ENCODE measurements around the gene ATP11A.
A peak's percentile ranks its signal among the peaks of the same experiment; 100 is the strongest.

The ATP11A gene

DNA sequence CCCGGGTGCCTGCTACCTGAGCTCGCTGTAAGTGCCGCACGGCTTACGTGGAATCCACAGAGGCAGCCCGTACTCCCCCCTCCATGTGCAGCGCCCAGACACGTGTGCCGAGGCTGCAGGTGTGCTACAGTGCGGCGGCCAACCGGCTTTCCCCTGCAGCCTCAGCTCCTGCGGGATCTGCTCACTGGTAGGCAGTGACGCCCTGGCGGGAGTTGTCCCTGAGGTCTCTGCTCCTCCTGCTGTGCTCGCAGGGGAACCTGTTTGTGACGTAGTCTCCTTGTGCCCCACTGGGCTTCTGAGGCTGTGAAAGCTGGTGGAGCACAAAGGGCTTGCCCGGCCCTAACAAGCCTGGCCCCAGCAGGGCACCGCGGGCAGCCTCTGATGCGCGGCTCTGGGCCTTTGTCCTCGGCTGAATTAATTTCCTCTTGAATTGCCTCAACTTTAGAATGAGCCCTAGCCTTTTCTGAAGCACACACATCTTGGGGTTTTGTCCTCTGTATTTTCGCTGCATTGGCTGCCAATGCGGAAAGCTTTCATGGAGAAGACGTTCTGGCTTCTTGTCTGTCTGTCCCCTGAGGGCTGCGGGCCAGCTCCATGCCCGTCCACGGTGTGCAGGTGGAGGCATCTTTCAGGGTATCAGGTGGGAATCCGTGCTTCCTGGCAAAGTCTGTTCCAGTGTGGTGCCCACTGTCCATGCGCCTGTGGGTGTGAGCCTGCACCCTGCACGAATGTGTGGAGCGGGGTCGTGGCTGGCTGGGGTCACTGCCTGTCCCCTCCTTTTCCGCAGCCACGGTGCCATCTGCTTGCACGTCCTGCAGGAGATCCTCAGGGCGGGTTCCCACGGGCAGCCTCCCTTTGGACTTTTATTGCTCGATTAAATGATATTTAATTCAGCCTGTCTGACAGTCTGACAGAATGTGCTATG lies 201.9 kb downstream of the ATP11A start:
- DNase-seq (ENCODE audit: low spot score): peak; percentile 34

DNA sequence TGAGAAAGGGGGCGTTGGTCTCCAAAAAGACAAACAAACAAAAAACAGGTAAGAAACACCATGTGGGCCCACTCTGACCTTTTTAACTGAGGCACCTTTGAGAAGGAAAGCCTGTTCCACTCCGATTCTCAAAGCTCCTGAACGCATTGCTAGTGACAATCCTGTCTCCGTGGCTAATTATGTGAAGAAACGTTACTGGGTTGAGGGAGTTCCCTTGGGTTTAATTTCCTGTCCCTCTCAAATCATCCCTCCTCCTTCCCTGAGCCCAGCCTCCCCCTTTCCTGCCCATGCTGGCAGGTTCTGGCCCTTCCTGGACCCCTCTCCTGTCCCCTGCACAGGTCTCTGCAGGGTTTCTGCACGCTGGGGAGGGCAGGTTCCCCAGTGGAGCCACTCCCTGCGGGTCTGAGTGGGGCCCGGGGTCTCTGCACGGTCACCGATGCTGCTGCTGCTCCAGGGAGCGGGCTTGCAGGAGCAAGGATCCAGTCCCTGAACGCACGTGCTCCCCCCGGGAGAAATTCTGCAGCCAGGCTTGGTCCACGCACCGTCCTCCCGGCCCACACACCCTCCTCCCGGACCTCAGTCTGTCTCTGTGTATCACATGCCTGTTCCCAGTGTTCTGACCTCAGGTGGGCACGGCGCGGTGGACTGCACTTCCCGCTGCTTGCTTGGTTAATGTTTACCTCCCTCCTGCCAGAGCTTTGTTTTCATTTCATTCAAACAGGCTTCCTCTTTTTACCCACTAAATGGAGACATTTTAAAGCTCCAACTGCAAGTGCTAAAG lies 202.8 kb downstream of the ATP11A start:
- DNase-seq (ENCODE audit: low spot score): no peak

DNA sequence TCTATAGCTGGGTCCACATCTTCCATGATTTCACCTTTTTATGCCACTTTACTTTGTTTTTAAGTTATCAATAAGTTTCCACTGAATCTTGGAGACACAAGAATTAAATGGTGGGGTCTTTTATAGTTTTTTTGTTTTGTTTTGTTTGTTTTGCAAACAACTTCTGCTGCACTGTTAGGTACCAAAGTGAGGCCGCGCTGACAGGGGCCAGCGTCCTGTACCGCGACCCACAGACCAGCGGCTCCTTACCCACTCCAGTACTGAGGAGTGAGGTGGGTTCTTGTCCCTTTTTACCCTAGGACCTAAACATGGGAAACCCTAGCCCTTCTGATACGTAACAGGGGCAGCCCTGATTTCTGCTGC lies 203.3 kb downstream of the ATP11A start:
- DNase-seq (ENCODE audit: low spot score): no peak

DNA sequence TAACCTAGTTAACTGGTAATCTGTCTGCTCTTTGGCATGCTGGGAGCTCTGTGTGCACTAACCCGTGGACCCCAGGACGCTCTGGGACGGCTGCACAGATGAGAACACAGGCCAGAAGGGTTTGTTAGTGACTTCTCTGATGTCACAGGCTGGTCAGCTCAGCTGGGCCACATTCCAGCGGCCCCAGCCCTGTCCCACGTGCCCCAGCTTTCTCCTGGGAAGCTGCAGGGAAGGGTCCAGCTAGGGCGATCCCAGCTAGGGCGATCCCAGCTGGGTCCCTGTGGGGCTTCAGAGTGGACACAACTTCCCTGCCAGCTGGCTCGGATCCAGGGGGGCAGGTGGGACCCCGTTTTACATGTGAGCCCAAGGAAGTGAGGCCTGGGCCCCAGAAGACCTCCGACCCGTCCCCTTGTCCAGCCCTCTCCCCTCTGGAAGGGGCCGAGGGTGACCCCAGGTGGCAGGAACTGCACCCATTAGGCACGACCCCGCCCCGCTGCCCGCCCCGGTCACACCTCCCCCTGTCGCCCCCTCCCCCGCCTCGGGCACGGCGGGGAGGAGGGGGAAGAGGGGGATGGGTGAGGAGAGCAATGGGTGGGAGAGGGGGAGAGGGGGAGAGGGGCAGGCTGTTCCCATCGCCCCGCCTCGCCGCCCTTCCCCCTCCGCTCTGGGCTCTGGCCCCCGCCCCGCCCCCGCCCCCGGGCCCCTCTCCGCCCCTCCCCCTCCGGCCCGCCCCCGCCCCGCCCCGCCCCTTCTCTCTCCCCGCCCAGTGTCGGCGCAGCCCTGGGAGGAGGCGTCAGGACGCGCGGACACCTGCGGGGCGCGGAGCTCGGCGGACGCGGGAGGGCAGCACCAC lies 204.0 kb downstream of the ATP11A start:
- DNase-seq (ENCODE audit: low spot score): peak; percentile 57

DNA sequence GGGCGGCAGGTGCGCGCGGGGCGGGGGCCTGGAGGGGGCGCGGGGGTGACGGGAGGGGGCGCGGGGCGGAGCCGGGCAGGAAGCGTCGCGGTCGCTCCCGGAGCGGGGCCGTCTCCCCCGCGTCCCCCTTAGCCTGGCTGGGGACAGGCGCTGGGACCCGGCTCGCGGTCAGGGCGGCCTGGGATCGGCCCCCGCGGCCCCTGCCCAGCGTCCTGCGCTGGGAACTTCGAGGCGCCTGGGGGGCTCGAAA lies 204.5 kb downstream of the ATP11A start:
- DNase-seq (ENCODE audit: low spot score): no peak

DNA sequence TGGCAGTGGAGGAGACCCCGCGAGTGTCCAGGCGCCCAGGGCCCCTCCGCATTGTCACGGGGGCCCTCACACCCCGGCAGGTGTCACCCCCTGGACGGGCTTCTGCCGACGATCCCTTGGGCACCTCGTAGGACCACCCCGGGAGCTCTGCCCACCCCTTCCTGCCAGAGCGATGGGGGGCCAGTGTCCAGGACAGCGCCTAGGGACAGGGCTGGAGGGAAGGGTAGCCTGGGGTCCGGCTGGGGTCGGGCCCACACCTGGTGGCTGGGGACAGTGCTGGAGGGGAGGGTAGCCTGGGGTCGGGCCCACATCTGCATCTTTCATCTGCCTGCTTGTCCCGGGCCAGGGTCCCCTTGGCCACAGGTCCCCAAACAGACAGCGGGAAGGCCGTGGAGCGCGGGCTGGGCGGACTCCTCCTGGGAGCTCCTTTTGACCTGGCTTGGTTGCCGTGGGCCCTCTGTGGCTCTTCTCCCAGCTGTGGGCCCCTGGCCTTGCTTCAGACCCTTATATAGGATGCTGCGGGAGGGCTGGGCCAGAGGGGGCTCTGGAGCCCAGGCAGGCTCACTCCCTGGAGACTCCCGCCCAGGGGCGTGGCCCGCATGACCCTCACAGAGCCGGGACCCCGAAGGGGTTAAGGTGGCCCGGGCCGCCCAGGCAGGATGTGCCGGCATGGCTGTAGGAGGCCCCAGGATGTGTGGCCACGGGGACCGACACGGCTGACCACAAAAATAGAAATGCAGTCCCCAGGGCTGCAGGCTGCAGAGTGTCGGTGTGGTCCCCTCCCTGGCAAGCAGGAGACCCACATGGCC lies 205.0 kb downstream of the ATP11A start:
- DNase-seq (ENCODE audit: low spot score): no peak

DNA sequence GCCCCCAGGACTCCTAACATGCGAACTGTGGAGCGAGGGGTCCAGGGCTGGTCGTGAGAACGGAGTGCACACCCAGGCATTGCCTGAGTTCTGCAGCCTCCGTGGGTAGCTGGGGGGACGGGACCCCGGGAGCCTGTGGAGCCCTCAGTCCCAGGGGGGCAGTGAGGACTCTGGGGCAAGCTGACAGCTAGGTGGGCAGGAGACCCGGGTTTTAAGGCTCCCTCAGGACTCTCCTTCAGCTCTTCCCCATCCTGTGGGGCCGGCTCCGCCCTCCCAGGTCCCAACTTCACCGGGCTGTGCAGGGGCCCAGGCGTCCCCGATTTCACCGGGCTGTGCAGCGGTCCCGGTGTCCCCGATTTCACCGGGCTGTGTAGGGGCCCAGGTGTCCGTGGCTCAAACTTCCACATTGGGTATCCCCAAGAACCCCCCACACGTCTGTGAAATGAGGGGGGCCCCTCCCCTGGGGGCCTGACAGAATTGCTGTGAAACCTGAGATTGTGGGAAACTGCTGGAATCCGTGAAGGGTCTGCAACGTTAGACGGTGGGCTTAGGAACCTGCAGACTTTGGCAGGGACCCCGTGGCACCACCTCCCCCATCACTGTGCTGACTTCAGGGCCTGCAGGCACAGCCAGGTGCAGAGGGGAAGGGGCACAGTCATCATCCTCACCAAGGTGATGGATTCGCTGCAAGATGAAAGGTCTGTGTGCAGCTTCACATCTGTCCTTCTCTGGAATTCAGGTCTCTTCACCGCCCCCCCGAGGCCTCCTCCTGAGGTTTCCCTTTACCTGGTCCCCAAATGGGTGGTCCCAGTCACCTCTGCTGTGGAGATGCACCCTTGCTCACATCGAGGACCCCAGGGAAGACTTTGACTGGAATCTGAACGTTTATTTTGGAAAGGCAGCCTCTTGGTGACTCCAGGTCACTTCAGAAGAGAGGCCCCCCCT lies 206.0 kb downstream of the ATP11A start:
- DNase-seq (ENCODE audit: low spot score): no peak

DNA sequence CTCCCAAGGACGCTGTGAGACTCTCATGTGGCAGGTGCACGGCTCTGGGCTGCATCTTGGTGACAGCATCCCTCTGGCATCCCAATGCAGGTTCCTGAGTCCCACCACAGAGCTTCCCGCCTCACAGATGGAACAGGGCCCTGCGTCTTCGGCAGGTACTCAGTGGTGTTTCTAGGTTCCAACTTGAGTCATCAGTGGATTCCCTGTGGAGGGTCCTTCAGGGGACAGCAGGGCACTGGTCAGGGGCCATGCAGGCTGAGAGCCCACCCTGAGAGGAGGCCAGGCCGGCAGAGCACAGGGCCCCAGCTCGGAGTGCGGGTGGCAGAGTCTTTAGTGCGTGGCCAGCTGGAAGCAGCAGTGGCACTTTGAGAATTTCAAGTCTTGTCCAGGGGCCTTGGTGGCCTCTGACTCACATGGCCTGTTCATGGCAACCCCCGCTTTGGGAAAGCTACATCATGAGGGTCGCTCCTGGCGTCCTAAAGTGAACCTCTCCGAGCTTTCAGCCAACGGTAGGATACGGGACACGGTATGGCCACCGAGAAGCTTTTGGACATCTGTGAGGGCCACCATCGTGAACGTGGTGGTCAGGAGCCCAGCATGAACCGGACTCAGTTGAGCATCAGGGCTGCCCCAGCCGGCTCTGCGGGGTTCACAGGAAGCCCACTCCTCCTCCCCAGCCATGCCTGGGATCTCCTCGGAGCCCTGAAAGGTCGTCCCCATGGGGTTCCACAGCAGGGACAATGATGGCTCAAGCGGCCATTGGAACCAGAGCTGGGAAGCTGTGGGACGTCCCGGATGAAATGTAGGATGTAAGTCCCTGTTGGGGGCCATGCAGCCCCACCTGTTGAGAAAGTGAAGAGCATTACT lies 207.1 kb downstream of the ATP11A start:
- DNase-seq (ENCODE audit: low spot score): no peak

DNA sequence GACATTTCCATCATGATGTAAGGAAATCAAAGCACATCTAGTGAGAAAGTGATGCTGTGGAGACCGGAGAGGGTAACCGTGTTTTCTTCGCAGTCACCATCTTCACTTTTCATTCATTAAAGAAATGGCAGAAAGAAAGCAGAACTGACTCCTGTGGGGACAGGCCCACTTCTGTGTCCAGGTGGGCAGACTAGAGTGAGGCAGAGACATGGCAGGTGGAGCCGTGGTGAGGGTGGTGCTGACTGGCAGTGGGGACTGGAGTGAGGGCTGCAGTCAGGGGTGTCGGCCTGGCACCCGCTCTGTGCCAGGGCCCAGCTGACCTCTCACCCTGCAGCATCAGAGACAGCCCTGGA lies 207.7 kb downstream of the ATP11A start:
- DNase-seq (ENCODE audit: low spot score): no peak

DNA sequence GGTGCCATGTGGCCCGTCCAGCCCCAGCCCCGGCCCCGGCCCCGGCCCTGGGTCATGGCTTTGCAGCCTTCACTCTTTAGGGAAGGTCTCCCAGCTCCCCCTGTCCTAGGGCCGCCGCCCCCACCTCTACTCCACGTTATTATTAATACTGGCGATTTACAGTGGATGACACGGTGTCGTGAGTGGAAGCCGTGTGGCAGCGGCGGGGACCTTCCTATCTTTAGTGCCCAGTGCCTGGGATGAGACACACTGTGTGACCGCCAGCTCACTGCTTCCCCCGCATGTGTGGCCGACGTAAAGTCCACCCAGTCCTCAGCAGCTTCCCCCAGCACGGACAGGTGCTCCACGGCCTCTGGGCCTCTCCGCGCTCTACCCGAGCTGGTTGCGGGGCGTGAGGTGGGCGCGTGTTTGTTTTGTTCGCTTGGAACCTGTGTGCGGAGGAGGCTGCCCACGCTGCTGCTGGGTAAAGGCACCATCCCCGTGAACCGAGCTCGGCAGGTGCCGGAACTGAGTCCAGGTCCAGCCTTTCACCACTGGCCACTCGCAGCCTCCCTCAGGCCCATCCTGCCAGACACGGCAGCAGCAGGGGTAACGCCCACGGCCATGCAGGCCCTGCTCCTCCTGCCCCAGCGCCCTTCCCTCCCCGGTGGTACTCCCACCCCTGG lies 208.2 kb downstream of the ATP11A start:
- no peak for DNase-seq (ENCODE audit: low spot score)

DNA sequence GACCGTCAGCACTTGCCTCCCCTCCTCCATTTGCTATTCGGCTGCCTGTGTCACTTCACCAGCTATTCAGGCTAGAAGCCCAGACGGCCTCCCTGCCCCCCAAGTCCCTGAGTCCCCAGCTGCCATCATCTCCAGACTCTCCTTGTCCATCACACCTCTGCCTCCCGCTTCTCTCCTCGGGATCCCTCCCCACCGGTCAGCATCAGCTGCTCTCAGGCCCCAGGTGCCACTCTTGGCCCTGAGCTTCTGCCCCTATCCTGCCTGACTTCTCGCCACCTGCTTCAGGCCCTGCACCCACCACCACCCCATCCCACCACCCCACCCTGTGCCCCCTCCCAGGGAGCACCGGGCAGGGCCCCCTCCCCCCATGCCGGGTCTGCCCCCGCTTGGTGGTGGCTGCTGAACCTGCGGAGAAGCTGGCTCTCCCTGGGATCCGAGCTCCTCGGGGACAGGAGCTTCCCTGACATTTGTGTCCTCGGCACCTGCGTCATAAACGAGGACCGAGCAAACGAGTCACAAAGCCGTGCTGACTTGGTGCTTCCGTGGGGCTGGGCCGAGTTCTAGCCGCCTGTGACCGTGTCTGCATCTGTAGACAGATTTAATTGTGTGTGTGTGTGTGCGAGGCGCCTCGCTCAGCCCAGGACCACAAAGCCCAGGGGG lies 208.9 kb downstream of the ATP11A start:
- no peak for DNase-seq (ENCODE audit: low spot score)

DNA sequence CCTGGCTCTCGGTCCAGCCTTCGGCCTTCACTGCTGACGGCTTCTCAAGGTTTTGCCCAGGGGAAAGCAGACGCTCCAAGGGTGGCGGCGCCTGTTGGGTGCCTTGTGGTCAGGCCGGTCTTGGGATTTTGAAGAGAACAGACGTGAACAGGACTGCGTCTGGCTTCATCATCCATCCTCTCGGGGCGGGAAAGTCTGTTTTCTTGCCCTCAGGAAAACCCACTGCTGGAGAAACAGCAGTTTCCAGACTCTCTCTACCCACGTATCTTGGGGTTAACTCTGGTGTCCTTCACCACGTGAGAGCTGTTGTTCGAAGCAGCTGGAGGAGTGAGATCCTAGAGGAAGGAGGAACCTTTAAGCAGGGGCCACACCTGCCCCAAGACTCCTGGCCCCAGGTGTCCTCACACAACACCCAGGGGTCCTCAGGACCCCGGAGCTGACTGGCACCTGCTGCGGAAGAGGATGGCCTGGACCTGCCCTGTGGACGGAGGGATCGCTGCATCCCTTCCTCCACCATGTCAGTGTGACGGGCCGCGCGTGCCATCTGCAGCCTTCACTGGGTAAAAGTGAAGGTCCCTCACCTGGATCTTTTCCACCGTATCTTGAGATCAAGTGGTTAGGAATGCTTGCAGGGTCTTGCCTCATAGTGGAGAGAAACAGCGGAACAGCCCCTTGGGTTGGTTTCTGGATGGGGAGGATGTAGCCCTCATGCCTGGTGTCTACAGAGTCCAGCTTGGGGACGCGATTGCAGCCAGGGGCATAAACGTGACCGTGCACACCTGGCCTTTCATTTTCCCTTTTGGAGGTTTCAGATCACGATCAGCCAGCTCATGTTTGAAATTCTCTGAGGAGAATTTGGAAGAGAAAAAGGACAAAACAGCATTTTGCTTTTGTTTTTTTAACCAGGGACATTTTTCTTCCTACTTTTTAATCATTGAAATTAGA lies 209.7 kb downstream of the ATP11A start:
- DNase-seq (ENCODE audit: low spot score): no peak

DNA sequence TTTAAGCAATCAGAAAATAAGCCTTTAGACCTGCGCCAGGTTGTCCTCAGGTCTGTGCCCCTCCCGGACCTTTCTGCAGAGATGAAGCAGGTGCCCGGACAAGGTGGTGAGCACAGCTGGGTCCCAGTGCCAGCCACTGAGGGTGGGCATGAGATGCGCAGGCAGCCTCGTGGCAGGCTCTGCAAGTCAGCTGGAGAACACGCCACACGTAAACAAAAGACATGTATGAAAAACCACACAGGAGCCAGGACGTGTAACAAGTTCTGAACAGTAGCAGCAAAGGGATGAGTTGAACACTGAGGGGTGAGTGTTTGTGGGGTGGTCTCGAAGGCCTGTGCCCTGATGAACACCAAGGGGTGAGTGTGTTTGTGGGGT lies 210.4 kb downstream of the ATP11A start:
- no peak for DNase-seq (ENCODE audit: low spot score)

DNA sequence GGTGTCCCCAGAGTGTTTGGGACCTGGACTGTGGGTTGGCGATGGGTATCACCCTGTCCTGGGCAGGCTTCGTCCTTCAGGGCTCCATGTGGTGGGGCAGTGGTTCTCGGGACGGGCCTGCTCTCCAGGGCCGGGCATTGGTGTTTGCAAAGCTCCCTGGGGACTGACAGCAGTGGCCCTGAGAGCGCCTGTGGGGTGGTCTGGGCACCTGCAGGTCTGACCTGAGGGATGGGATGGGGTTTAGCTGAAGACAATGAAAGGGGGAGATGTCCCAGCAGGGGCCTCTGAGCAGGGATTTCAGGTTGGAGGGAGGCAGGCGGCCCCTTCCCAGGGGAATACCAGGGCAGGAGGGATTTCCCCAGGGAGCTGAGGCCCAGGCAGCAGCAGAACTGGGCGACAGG lies 210.9 kb downstream of the ATP11A start:
- no peak for DNase-seq (ENCODE audit: low spot score)

DNA sequence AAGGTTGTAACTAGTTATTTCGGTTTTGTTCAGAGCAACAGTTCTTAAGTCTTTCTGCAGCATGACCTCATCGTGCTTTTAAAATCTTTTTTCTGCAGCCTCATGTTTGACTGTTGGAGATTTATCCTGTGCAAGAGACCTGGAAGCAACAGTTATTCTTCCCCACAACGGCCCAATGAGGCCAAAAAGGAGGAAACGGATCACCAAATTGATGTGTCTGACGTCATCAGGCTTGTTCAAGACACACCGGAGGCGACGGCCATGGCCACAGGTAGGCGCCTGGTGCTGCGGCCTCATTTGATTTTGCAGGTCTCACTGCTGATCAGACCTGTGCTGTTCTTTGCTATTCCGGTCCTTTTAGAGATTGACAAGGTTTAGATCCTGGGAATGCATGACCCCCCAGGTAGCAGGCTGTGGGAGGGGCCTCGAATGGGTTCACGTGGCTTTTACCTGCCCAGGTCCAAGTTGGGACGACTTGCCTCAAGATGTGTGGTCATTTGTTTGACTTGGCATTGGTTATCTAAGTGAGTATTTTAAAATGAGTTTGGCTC lies 212.3 kb downstream of the ATP11A start:
- DNase-seq (ENCODE audit: low spot score): no peak

DNA sequence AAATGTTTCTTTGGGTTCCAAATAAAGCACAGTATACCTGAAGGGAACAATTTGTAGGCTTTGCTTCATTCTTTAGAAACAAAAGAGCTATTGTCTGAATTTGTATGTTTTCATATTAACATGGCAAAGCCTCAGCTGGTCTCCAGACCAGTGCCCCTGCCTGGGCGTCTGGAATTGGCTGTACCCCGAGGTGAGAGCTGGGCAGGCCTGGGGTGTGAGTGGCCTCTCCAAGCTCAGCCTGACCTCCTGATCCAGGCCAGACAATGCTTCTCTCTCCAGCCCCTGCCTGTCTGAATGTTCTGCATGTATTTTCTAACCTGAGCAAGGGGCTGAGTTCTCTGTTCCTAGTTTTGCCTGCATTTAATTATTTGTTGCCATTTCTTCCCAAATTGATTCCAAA lies 212.8 kb downstream of the ATP11A start:
- DNase-seq (ENCODE audit: low spot score): no peak

DNA sequence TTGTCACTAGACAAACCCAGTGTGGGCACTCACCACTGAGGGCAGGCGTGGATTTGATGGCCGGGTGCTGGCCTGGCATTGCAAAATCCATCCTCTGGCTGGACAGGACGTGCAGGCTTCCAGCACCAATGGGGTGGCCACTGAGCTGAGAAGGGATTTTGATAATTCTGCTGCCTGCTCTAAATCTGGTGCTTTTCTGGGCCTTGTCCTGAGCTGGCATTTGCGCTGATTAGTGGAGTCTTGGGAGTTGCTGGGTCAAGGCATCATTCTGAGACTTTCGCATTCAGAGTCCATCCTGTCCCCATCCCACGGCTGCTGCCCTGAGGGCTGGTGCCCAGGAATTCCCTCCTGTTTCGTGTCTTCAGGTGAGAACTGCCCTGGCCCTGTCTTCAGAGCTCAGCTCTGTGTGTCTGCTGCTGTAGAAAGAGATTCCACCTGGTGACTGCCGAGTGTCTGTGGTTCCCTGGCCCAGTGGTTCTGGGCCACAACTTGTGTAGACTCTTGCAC lies 213.3 kb downstream of the ATP11A start:
- no peak for DNase-seq (ENCODE audit: low spot score)
